Measurements from ENCODE around the gene ZNF746. TPM values are rescaled to one million over a fixed set of nuclear protein-coding genes. Genes with fewer than 3 reads are reported as not detected.

ZNF746 gene
- total and polyA plus RNA-seq, 11 donors = 5.5 to 12.8 (median 7.5) TPM

GRCh38 chr7:149427096-149427680 lies 70.4 kb downstream of the ZNF746 start:
- H3K9me3 ChIP-seq = no peaks in the 10 kb centered on the region
- H3K4me1 ChIP-seq = peaks cover 0 to 12% (median 7%) of the 10 kb centered on the region in 12 donors
- no peaks in the 10 kb centered on the region for H3K27me3 ChIP-seq
- WGBS, 4 donors = 86 to 95% (median 94%) methylated on average over 4 of the region's 4 CpGs
- no peak overlapping the region for H3K4me3 ChIP-seq
- no peak overlapping the region for H3K27ac ChIP-seq
- DNase-seq (no peak), ATAC-seq (no peak)
- TF ChIP-seq, protein P1, sequence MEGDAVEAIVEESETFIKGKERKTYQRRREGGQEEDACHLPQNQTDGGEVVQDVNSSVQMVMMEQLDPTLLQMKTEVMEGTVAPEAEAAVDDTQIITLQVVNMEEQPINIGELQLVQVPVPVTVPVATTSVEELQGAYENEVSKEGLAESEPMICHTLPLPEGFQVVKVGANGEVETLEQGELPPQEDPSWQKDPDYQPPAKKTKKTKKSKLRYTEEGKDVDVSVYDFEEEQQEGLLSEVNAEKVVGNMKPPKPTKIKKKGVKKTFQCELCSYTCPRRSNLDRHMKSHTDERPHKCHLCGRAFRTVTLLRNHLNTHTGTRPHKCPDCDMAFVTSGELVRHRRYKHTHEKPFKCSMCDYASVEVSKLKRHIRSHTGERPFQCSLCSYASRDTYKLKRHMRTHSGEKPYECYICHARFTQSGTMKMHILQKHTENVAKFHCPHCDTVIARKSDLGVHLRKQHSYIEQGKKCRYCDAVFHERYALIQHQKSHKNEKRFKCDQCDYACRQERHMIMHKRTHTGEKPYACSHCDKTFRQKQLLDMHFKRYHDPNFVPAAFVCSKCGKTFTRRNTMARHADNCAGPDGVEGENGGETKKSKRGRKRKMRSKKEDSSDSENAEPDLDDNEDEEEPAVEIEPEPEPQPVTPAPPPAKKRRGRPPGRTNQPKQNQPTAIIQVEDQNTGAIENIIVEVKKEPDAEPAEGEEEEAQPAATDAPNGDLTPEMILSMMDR (IDR thresholded peaks at IDR 0.05) = no peak
- no peak for TF ChIP-seq POLR2A (IDR thresholded peaks at IDR 0.05)
- H3K36me3 ChIP-seq = peaks cover 0 to 25% (median 14%) of the 10 kb centered on the region in 9 donors
- intact Hi-C loops (cut with DNase I) = loop anchor here in 2 of 10 donors (10.0 kb wide), 2 partner anchors 142 to 162 kb away; partner anchors contain the start of gene ZNF783 (in 1 of the 2)

DNA sequence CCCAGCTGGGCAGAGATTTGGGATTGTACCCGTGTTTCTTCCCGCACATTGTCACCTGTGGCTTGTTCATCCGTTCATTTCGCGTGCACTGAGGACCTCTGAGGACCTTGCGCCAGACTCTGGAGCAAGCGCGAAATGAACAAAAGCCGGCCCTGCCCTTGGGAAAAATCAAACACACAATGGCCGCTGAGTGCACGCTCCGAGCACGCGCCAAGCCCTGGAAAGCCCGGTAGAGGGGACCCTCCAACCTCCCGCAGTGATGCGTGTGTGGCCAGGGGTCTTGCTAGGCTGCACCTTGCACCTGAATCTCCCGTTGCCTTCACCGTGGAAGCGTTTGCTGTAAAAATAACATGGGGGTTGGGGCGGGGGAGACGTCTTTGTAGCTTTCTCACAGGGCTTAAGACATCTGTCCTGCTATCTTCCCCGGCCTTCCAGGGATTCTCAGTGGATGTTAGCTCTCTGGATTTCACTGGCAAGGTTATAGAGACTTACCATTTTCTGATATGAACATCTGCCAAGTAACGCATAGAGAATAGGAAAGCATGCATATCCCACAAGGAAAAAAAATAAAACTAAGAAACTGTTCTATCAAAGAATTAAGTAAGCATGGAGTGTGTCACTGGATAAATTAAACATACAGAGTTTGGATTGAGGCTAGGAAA lies 74.0 kb downstream of the ZNF746 start:
- Histone ChIP-seq H3K9me3 (no peaks in the 10 kb centered on the region), H3K4me3 (peak overlapping the region in 9 of 12 donors; percentile 23 to 65 (median 54)), H3K27me3 (no peaks in the 10 kb centered on the region), H3K4me1 (peaks cover 0 to 18% (median 7%) of the 10 kb centered on the region in 12 donors), H3K27ac (peak overlapping the region in 2 of 12 donors; percentile 3 to 12), H3K36me3 (no peaks in the 10 kb centered on the region)
- 37 to 51% (median 43%) methylated on average over 24 of the region's 24 CpGs for WGBS, 4 donors
- no peak for DNase-seq
- ATAC-seq = no peak
- intact Hi-C loops (cut with DNase I) = loop anchor here in 5 of 10 donors (2.0 to 10.0 kb wide), 5 partner anchors 35 to 161 kb away; partner anchors contain the start of genes ZNF746 (in 2 of the 5) and ZNF783 (in 2 of the 5)
- no peak for TF ChIP-seq POLR2A (IDR thresholded peaks at IDR 0.05)
- TF ChIP-seq, protein P1 (IDR thresholded peaks at IDR 0.05) = no peak

GRCh38 chr7:149422914-149423301 lies 74.7 kb downstream of the ZNF746 start:
- Histone ChIP-seq H3K4me1 (peaks cover 0 to 18% (median 7%) of the 10 kb centered on the region in 12 donors), H3K27ac (peak overlapping the region in 7 of 12 donors; percentile 3 to 77 (median 33)), H3K4me3 (peak overlapping the region; percentile 23 to 65 (median 54)), H3K9me3 (no peaks in the 10 kb centered on the region), H3K36me3 (no peaks in the 10 kb centered on the region), H3K27me3 (no peaks in the 10 kb centered on the region)
- 9 to 13% (median 10%) methylated on average over 28 to 35 of the region's 35 CpGs for WGBS, 4 donors
- DNase-seq = peak in 4 of 5 donors; percentile 32 to 69 (median 46)
- intact Hi-C loops (cut with DNase I) = loop anchor here in 4 of 10 donors (2.0 to 10.0 kb wide), 4 partner anchors 74 to 160 kb away; partner anchors contain the start of genes ZNF746 (in 2 of the 4) and ZNF783 (in 2 of the 4)
- no peak for TF ChIP-seq POLR2A (IDR thresholded peaks at IDR 0.05)
- TF ChIP-seq, protein P1 (IDR thresholded peaks at IDR 0.05) = no peak
- peak in 3 of 4 donors; percentile 24 to 61 (median 48) for ATAC-seq

Other genes starting within 250 kb of the ZNF746 start
- gene ZNF783, start 235.6 kb downstream of the ZNF746 start, total RNA-seq = 1 to 10 TPM; 2.8 to 9.0 (median 3.4) TPM
- gene ZNF783, start 235.6 kb downstream of the ZNF746 start, polyA plus RNA-seq = 1 to 10 TPM; 3.0 to 3.3 TPM
- 10 to 100 TPM in 1 of 9 donors, 1 to 10 TPM in 8; 6.5 to 10.7 (median 8.3) TPM for gene ZNF777, start 36.7 kb downstream of the ZNF746 start, total RNA-seq
- gene ZNF777, start 36.7 kb downstream of the ZNF746 start, polyA plus RNA-seq = 1 to 10 TPM; 7.1 TPM

Data from heart left ventricle (tissue), 16 donors.